ENCODE measurements around the gene YIPF4.
"Not testable (repeated sequence)": the region's sequence is repeated elsewhere in the genome, so short reads cannot be mapped to it uniquely, and the experiment has no call there.

Gene YIPF4

DNA sequence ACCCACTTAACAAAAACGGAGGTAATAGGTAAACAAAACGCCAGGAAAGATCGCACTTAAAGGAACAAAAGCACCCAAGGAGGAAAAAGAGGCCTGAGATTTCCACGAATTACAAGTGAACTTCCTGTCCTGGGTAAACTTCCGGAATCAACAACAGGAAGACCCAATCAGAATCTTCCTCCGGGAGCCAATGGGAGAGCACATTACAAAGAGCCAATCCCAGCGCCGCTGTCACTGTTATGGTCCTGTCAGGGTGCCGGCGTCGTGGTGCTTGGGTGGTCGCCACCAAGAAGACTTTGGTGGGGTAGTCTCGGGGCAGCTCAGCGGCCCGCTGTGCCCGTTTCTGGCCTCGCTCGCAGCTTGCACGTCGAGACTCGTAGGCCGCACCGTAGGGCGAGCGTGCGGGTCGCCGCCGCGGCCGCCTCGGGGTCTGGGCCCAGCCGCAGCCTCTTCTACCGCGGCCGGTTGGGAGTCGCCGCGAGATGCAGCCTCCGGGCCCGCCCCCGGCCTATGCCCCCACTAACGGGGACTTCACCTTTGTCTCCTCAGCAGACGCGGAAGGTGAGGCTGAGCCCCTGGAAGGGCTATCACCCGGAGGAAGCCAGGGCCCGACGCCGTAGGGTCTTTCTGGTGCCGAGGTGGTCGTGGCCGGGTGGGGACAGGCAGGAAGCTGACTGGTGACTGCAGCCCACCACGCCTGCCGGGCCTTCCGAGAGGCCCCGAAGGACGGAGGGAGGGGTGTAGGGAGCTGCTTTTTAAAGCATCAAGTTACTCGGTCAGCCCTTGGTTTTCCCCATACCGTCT is at the start of gene YIPF4:
TSS of gene YIPF4 (plus strand) at position 231 of the 804 bp plus-strand sequence. CDS start at position 483, 252 bp downstream.
- peak; percentile 96 for DNase-seq

GRCh38 chr2:32228181-32228580 is 49.5 kb upstream of the YIPF4 start:
- no peak for DNase-seq

GRCh38 chr2:32229635-32230034 is 48.1 kb upstream of the YIPF4 start:
- no peak for DNase-seq

DNA sequence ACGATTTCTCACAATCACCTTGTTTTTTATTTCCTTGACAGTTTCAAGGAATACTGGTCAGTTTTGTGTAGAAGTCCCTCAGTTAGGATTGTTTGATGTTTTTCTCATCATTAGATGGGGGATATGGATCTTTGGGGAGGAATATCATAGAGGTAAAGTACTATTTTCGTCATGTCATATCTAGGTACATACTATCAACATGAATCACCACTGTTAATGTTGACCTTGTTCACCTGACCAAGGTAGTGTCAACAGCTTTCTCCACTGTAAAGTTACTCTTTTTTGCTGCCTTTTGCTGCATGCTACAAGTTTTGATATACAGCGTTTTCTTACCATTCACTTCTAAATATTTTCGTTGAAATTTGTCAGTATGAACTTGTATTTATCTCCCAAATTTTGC is 45.7 kb upstream of the YIPF4 start:
- no peak for DNase-seq

DNA sequence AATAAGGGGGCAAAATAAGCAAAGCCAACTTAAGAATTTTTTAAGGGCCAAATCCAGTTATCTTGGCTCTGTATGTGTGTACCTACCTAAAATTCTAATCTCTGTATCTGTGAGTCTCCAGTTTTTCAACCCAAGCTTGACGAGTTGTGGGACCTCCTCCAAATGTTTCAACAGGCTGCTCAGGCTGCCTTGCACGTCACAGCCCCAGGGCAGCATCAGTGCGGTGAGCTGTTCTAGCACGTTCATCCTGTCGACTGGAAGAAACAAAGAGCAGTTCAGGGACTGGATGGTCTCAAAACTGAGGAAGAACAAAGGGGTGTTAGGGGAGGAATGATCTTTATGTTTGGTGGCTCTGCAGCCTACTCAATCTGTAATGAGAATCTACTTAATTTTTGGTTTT is 42.4 kb upstream of the YIPF4 start:
- no peak for DNase-seq

- no peak for DNase-seq
These were observed 40.2 kb upstream of the YIPF4 start for GRCh38 chr2:32237488-32237887.

DNA sequence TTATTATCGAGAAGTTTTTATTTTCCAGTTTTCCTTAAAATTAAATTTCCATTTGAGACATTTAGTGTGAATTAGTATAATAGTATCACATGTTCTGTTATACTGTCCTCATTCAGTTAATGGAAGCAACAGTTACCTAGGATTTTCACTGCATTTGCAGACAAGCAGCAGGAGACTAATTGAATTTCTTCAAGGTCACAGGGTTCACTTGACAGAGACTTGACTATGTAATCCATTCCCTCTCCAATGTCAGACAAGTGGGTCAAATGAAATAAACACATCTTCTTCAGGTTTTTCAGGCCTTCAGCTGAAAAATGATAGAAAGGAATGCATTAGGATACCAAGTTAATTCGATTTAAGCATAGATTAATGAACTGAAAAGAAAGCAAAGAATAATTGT is 39.7 kb upstream of the YIPF4 start:
- no peak for DNase-seq

DNA sequence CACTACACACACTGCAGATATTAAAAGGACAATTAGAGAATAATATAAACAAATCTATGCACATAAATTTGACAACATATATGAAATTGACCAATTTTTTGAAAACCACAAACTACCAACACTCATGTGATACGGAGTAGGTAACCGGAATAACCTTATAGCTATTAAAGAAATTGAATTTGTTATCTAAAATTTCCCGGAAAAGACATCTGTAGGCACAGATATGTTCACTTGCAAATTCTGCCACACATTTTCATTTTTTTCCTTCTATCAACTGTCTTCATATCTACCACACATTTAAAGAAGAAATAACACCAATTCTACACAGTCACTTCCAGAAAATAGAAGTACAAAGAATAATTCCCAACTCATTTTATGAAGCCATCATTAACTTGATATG is 35.4 kb upstream of the YIPF4 start:
- DNase-seq: no peak

DNA sequence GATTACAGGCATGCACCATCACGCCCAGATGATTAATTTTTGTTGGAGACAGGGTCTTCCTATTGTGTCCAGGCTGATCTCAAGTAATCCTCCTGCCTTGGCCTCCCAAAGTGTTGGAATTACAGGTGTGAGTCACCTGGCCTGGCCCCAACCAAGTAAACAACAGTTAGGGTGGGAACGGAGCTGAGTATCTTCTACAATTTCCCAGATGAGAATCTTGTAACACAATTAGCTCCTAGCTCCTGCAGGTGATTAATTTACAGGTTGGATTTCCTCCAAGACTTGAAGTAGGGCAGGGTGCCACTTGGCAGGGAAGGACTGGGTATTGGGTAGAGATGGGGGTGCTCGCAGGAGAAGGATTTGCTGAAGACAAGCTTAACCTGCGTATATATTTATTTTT is 30.8 kb upstream of the YIPF4 start:
- no peak for DNase-seq

DNA sequence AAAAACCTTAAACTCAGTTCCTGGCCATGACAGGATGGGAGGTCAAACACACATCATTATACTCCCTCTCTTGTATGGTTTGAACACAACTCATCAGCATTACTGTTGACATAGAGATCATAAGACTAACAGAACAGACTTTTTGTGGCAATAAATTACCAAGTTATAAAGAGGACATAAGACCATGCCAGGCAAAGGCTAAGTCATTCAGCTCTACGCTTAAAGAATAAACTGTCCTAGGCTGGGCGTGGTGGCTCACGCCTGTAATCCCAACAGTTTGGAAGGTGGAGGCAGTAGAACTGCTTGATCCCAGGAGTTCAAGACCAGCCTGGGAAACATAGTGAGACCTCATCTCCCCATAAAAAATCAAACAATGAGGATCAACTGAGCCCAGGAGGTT is 29.4 kb upstream of the YIPF4 start:
- no peak for DNase-seq

GRCh38 chr2:32249731-32250236 is 27.9 kb upstream of the YIPF4 start:
- DNase-seq: no peak

- no peak for DNase-seq
These were observed 27.4 kb upstream of the YIPF4 start for GRCh38 chr2:32250290-32250689.

GRCh38 chr2:32258242-32258641 is 19.5 kb upstream of the YIPF4 start:
- no peak for DNase-seq

DNA sequence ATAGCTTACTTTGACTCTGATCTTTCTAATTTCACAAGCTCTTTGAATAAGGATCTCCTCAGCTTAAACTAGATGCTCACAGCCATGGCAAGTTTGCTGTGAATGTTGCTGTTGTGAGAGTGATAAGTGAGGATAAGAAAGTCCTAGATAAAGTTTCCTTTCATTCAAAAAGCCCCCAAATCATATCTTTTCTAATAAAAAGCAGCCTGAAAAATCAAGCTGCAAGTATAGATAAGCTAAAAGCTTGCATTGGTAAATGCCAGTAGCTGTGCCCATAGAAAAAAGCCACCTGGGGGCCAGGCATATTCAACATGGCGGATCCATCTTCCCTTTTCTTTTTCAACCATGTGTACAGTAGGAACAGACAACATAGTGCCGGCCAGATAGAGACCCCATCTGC is 17.3 kb upstream of the YIPF4 start:
- DNase-seq: no peak

GRCh38 chr2:32262105-32262504 is 15.6 kb upstream of the YIPF4 start:
- no peak for DNase-seq

DNA sequence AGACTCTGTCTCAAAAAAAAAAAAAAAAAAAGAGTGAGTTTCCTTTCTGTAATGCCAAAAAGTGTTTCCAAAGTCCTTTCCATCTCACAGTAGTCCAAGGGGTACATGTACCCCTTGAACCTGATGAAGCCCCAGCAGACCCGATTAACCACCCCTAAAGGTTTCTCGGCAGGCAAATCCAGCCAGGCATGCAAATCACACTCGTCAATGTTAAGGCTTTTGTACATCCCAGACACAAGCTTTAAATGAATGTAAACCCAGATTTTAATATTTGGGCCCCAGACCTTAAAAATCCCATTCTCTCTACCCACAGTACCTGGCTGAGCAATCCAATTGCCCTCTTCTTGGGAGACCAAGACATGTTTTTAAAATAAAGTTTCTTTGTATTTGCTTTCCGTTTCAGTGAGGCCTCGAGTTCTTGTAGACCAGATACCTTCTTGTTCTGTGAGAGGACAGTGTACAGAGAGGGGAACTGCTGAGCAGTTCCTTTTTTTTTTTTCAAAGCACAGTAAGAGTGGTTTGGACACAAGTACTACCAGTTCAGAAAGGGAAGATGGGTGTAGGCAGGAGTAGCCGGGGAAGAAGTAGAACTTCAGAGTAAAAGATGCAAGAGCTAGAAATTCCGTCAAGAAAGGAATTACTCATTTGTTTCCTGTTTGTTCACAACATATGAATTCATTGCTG is 13.1 kb upstream of the YIPF4 start, which contains the start of gene NLRC4:
TSS of gene NLRC4 (minus strand) at position 465 of the 684 bp plus-strand sequence. CDS start 8,111 bp downstream, outside the sequence.
- no peak for DNase-seq

DNA sequence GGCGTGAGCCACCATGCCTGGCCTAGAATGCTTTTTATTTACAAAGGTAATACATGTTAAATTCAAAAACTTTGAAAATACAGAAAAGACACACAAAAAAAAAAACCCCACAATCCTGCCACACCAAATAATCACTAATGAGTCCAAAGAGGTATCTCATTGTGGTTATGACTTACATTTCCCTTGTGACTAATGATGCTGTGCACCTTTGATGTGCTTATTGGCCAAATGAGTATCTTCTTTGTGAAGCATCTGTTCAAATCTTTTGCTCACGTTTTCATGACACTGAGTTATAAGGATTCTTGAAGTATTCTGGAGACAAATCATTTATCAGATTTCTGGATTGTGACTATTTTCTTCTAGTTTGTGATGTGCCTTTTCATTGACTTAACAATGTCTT is 6.6 kb upstream of the YIPF4 start:
- DNase-seq: no peak

DNA sequence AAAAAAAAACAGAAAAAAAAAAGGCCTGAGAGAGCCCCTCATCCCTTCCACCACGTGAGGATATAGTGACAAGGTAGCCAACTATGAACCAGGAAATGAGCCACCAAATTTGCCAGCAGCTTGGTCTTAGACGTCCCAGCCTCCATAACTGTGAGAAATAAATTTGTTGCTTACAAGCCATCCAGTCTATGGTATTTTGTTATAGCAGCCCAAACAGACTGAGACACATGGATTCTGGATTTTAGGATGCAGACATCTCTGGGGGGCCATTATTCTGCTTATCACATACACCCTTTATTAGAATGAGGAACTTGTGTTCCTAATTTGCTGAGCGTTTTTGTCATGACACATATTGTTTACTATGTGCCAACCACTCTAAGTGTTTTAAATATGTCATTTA is 5.4 kb upstream of the YIPF4 start:
- DNase-seq: no peak

DNA sequence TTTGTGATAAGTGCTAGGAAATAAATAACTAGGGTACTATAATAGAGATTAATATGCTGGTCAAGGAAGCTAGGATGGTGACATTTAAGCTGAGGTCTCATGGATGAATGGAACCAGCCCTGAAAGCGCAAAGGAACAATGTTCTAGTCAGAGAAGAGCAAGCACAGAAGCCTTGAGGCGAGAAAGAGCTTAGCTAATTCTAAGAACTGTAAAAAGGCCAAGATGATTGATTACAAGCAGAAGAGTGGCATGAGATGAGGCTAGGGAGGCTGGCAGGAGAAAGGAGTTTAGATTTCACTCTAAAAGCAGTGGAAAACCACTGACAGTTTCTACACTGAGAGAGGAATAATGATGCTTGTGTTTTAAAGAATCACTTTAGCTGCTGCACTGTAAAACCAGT is 3.4 kb upstream of the YIPF4 start:
- no peak for DNase-seq

DNA sequence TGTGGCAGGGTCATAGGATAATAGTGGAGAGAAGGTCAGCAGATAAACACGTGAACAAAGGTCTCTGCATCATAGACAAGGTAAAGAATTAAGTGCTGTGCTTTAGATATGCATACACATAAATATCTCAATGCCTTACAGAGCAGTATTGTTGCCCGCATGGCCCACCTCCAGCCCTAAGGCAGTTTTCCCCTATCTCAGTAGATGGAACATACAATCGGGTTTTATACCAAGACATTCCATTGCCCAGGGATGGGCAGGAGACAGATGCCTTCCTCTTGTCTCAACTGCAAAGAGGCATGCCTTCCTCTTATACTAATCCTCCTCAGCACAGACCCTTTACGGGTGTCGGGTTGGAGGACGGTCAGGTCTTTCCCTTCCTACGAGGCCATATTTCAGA is 1.9 kb upstream of the YIPF4 start:
- not testable (repeated sequence) for DNase-seq

DNA sequence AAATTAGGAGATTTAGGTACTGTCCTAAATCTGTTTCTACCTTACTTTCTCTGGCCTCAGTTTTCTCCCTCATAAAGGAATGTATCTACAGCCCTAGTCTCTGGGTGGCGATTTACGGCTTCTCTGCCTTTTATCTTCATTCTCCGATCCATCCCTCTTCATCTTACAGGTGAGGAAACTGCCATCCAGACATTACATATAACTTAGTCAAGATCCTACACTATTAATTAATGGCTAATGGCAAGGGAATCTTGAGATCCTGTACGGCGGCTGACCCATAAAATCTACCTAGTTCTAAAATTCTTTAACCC is 386 bp upstream of the YIPF4 start:
- DNase-seq: no peak

DNA sequence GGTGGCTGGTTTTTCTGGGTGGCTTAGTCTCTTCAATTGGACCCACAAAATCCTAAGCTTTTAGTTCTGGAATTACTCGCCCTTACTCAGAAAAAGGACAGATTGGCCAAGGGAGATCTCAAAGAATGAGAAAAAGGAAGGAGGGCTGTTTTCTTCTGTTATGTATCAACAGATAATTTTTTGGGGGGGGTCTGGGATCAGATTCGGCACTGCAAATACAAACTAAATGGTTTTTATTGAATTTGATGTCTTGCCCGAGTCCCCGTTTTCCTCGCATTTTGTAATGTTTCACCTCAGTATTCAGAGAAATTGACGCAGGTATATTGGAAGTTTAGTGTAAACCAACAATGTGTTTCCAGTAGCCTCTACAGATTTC is 762 bp downstream of the YIPF4 start:
- no peak for DNase-seq

DNA sequence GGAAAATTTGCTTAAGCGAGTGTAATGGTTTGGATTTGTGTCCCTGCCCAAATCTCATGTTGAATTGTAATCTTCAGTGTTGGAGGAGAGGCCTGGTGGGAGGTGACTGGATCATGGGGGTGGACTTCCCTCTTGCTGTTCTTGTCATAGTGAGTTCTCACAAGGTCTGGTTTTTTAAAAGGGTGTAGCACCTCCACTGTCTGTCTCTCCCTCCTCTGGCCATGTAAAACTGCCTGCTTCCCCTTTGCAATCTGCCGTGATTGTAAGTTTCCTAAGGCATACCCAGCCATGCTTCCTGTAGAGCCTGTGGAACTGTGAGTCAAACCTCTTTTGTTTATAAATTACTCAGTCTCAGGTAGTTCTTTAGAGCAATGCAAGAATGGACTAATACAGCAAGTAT is 6.6 kb downstream of the YIPF4 start:
- no peak for DNase-seq
